Endothelial cell of umbilical vein (primary cell): ENCODE measurements around the gene BABAM1. TPM values are rescaled to one million over a fixed set of nuclear protein-coding genes. Genes with fewer than 3 reads are reported as not detected.

Experiments
- BruUV-seq: library from RNA; stranded (reverse); fragments of 400-500 nt; replicated peaks from 2 replicates; lab custom pipeline; 2021; lab: Mats Ljungman, UMichigan
- CTCF ChIA-PET: fragments of 300-600, 350-600 bp; sonication (Branson Sonifier 250); formaldehyde crosslinking; loops from one replicate; lab custom pipeline; 2021; ENCODE audit warnings: antibody characterized with exemption, inconsistent platforms; lab: Charles Lee
- POLR2A ChIA-PET: fragments of 300-600, 350-600 bp; sonication (Branson Sonifier 250); formaldehyde crosslinking; loops from one replicate; lab custom pipeline; 2021; ENCODE audit warnings: antibody characterized with exemption, inconsistent platforms; lab: Charles Lee
- DNase-seq: peaks from one replicate; pipeline ENCODE4 v3.0.0-alpha.2; 2011; ENCODE audit warnings: low read depth, low spot score
- FAIRE-seq: peaks from 2 replicates; lab custom pipeline; 2011; peaks lifted over from hg19 to GRCh38; lab: Jason Lieb, UNC
- H2AFZ ChIP-seq: 2 replicates; pipeline ENCODE4 v1.6.0; 2012; ENCODE audit warnings: low read depth, low read length, control low read depth, inconsistent platforms
- H3K27ac ChIP-seq: 2 replicates; pipeline ENCODE4 v1.5.1; 2011; ENCODE audit warnings: low read depth, mild to moderate bottlenecking, control low read depth, low read length, moderate library complexity; ENCODE audit not compliant: insufficient read depth
- H3K27me3 ChIP-seq, 2 experiments: 2 replicates each; pipeline versions ENCODE4 v1.6.0 to v1.6.1; 2011; ENCODE audit warnings: low read length in 2 of 2, mixed read lengths in 1 of 2; ENCODE audit not compliant: control insufficient read depth in 2 of 2, insufficient read depth in 2 of 2
- H3K36me3 ChIP-seq, 2 experiments: 2 replicates in 1 of 2; 3 replicates in 1 of 2; pipeline ENCODE4 v1.5.1; 2011; ENCODE audit warnings: low read length in 2 of 2, mild to moderate bottlenecking in 1 of 2, moderate library complexity in 1 of 2; ENCODE audit not compliant: control insufficient read depth in 2 of 2, insufficient read depth in 2 of 2; ENCODE audit errors: extremely low read depth in 1 of 2
- H3K4me1 ChIP-seq: 3 replicates; pipeline ENCODE4 v1.5.1; 2011; ENCODE audit warnings: mild to moderate bottlenecking, low read length; ENCODE audit not compliant: control insufficient read depth, insufficient read depth; ENCODE audit errors: extremely low read depth
- H3K4me2 ChIP-seq: 2 replicates; pipeline ENCODE4 v1.6.1; 2011; ENCODE audit warnings: low read length, control low read depth, mixed read lengths; ENCODE audit not compliant: insufficient read depth
- H3K4me3 ChIP-seq, 3 experiments: fragments of 200-600 bp in 1 of 3; sonication (generic), shearing (Covaris generic) in 1 of 3; replicated peaks in 1 of 3; 2 replicates each; pipeline ENCODE4 v1.5.1; 2011 to 2016; ENCODE audit warnings: control low read depth in 3 of 3, low read length in 3 of 3, mild to moderate bottlenecking in 2 of 3, inconsistent platforms in 1 of 3, low read depth in 1 of 3, moderate library complexity in 1 of 3; ENCODE audit not compliant: insufficient read depth in 1 of 3
- H3K79me2 ChIP-seq: 2 replicates; pipeline ENCODE4 v1.6.0; 2012; ENCODE audit warnings: low read length, inconsistent platforms; ENCODE audit not compliant: control insufficient read depth, insufficient read depth
- H3K9ac ChIP-seq: replicated peaks from 2 replicates; pipeline ENCODE3; 2011; ENCODE audit warnings: low read length, control low read depth; ENCODE audit not compliant: insufficient read depth; ENCODE audit errors: extremely low read depth
- H3K9me1 ChIP-seq: replicated peaks from 3 replicates; pipeline ENCODE4 v1.6.0; 2011; ENCODE audit warnings: mild to moderate bottlenecking, low read length; ENCODE audit not compliant: control insufficient read depth, insufficient read depth; ENCODE audit errors: extremely low read depth
- H3K9me3 ChIP-seq: replicated peaks from 2 replicates; pipeline ENCODE4 v1.5.1; 2012; ENCODE audit warnings: low read length, inconsistent platforms; ENCODE audit not compliant: control insufficient read depth, insufficient read depth
- H4K20me1 ChIP-seq: replicated peaks from 2 replicates; pipeline ENCODE3; 2011; ENCODE audit warnings: mild to moderate bottlenecking, low read length; ENCODE audit not compliant: control insufficient read depth, insufficient read depth; ENCODE audit errors: extremely low read depth
- CTCF ChIP-seq, 2 donors: IDR thresholded peaks; 1 replicate in 1 of 2; 2 replicates in 1 of 2; pipeline ENCODE4 v1.5.1; 2011; ENCODE audit warnings: low read length in 2 of 2, mild to moderate bottlenecking in 2 of 2, moderate library complexity in 2 of 2, control low read depth in 1 of 2, inconsistent platforms in 1 of 2, low read depth in 1 of 2; ENCODE audit not compliant: insufficient read depth in 1 of 2; ENCODE audit errors: extremely low read depth in 1 of 2
- EZH2 ChIP-seq: IDR thresholded peaks from 2 replicates; pipeline ENCODE4 v1.6.1; 2012; ENCODE audit warnings: borderline replicate concordance, low read depth, mild to moderate bottlenecking, moderate library complexity, low read length, inconsistent platforms; ENCODE audit not compliant: severe bottlenecking
- FOS ChIP-seq: IDR thresholded peaks from 2 replicates; pipeline ENCODE4 v1.6.1; 2011; ENCODE audit warnings: mild to moderate bottlenecking, low read length, moderate library complexity, borderline replicate concordance; ENCODE audit not compliant: insufficient read depth
- GATA2 ChIP-seq: IDR thresholded peaks from 2 replicates; pipeline ENCODE4 v1.7.0; 2011; ENCODE audit warnings: low read depth, mild to moderate bottlenecking, moderate library complexity, mixed read lengths, low read length; ENCODE audit not compliant: insufficient read length, insufficient read depth
- JUN ChIP-seq: IDR thresholded peaks from 2 replicates; pipeline ENCODE4 v1.6.1; 2011; ENCODE audit warnings: borderline replicate concordance, low read depth; ENCODE audit not compliant: insufficient read length, insufficient read depth
- MAX ChIP-seq: IDR thresholded peaks from 2 replicates; pipeline ENCODE4 v1.6.1; 2011; ENCODE audit not compliant: insufficient read depth, insufficient read length
- MYC ChIP-seq: IDR thresholded peaks from one replicate; pipeline ENCODE4 v1.6.1; 2011; ENCODE audit warnings: mild to moderate bottlenecking, low read depth, low read length
- POLR2A ChIP-seq: IDR thresholded peaks from 2 replicates; pipeline ENCODE4 v1.6.1; 2012; ENCODE audit warnings: low read depth, mild to moderate bottlenecking, control low read depth, low read length
- POLR2AphosphoS5 ChIP-seq: IDR thresholded peaks from 2 replicates; pipeline ENCODE4 v1.6.1; 2012; ENCODE audit warnings: low read depth, mild to moderate bottlenecking, control low read depth, low read length, moderate library complexity; ENCODE audit not compliant: insufficient read depth
- dilution Hi-C: fragments of 300-500 bp; cut with MboI; formaldehyde crosslinking; loops from one replicate; pipeline ENCODE4 v1.15.0; 2019; ENCODE audit warnings: low sequenced_read_pairs; ENCODE audit not compliant: extremely low pct_ligation_motif_present
- intact Hi-C: fragments of 100-400 bp; cut with micrococcal nuclease; formaldehyde crosslinking; loops from one replicate; pipeline ENCODE4 v1.10.0; 2022
- polyA plus RNA-seq, 4 experiments: library from polyadenylated mRNA; depleted of rRNA in 3 of 4; stranded (reverse) in 3 of 4; unstranded in 1 of 4; fragments of >200 nt; gene quantifications; 2 replicates each; pipeline versions ENCODE4 v1.2.1 to v1.2.3, GENCODE V29; 2011 to 2012; ENCODE audit warnings: missing spikeins in 1 of 4
- total RNA-seq: library from RNA; stranded (reverse); gene quantifications from 2 replicates; pipeline ENCODE4 v1.2.3, GENCODE V29; 2021

BABAM1 gene
- total and polyA plus RNA-seq, 2 donors (not counting 3 experiments of a cell fraction or from before 2014, with no cell fraction given), result 118 to 140 TPM

GRCh38 chr19:17279436-17279835 lies 12.2 kb downstream of the BABAM1 start:
- no peak for FAIRE-seq
- Histone ChIP-seq H3K36me3 (peaks cover 0 to 16% of the 10 kb centered on the region in 2 experiments), H3K79me2 (no peaks in the 10 kb centered on the region), H3K4me1 (peaks cover 10% of the 10 kb centered on the region), H3K27me3 (no peaks in the 10 kb centered on the region), H3K4me3 (no peak overlapping the region), H3K9ac (no peak overlapping the region), H3K9me1 (no peaks in the 10 kb centered on the region), H2AFZ (no peak overlapping the region), H3K4me2 (no peak overlapping the region), H3K9me3 (no peaks in the 10 kb centered on the region), H3K27ac (no peak overlapping the region), H4K20me1 (no peaks in the 10 kb centered on the region)
- no peak for DNase-seq
- POLR2A ChIA-PET, result no interaction called here
- no TSS peak for BruUV-seq
- intact Hi-C loops (no loop called here), dilution Hi-C loops (no loop called here)
- CTCF ChIA-PET, result interaction anchor here (0.6 to 1.1 kb wide), 3 partner anchors 18 to 20 kb away, joined by 3 to 5 read pairs (median 3); no protein-coding TSS in a partner anchor
- TF ChIP-seq EZH2, result no peak
- no peak for TF ChIP-seq FOS
- TF ChIP-seq GATA2, result no peak
- no peak for TF ChIP-seq POLR2AphosphoS5
- no peak for TF ChIP-seq JUN
- TF ChIP-seq MYC, result no peak
- no peak for TF ChIP-seq MAX
- no peak for TF ChIP-seq CTCF (IDR thresholded peaks at IDR 0.05; ENCODE audit: extremely low read depth in 1 of 2, insufficient read depth in 1 of 2, low read depth in 1 of 2, low read length in 2 of 2)
- TF ChIP-seq POLR2A, result no peak
